LNCaP clone FGC (cell line): Measurements from ENCODE around the gene CHCT1.
"Not testable (repeated sequence)": the region's sequence is repeated elsewhere in the genome, so short reads cannot be mapped to it uniquely, and the experiment has no call there.

Source experiments
- DNase-seq: peaks from one replicate; pipeline ENCODE4 v3.0.0-alpha.2; 2011; ENCODE audit warnings: low read depth
- H3K4me3 ChIP-seq: 2 replicates; pipeline ENCODE4 v1.5.1; 2011; ENCODE audit warnings: mild to moderate bottlenecking, low read depth, low read length, control low read depth
- CTCF ChIP-seq: IDR thresholded peaks from 2 replicates; pipeline ENCODE4 v1.5.1; 2012; ENCODE audit warnings: mild to moderate bottlenecking; ENCODE audit not compliant: control insufficient read depth, insufficient read depth; ENCODE audit errors: extremely low read depth

The CHCT1 gene

GRCh38 chr17:60422162-60422665, at the start of gene CHCT1:
Gene CHCT1 (plus strand): TSS chr17:60422489. CDS start chr17:60422593, 104 bp downstream.
- H3K4me3 ChIP-seq = no peak within 1 kb of the TSS
- TF ChIP-seq CTCF = no peak
- no peak for DNase-seq

- TF ChIP-seq CTCF = no peak
- H3K4me3 ChIP-seq = no peak overlapping the region
- DNase-seq = no peak
These were observed 49.4 kb upstream of the CHCT1 start for GRCh38 chr17:60372790-60373483.

GRCh38 chr17:60378187-60378586, 44.1 kb upstream of the CHCT1 start:
- DNase-seq, H3K4me3 ChIP-seq: not testable (repeated sequence)

DNA sequence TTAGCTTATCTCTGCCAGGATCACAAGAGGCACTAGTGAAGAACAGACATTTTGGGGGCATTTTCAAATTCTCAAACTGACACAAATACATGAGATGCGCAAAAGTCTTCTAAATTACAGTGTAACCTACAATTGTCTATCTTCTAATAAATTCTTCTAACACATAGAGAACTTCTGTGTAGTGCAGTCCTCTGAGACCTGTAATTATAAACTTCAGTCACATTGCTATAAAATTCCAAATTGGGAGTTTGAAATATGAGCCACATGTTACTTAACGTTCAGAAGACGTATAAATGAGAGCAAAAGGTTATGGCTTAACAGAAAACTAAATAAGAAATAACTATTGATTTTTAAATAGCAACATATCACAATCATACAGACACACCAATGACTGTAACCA, 42.8 kb upstream of the CHCT1 start:
- DNase-seq, H3K4me3 ChIP-seq: not testable (repeated sequence)

DNA sequence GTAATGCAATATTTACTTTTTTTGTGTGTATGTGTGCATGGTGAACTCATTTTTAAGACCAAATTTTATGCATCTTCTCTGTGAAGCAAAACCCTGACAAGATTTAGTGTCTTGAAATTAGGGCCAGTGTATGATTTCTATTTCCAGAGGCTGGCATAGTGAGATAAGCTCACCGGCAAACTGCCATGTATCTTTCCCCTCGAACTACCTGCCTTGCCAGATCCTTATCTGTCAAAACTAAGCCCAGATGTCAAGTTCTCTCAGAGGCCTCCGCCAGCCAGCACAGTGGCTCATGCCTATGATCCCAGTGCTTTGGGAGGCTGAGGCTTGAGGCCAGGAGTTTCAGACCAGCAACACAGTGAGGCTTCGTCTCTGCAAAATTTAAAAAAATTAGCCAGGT, 40.3 kb upstream of the CHCT1 start:
- no peak for TF ChIP-seq CTCF
- no peak for DNase-seq
- no peak overlapping the region for H3K4me3 ChIP-seq

DNA sequence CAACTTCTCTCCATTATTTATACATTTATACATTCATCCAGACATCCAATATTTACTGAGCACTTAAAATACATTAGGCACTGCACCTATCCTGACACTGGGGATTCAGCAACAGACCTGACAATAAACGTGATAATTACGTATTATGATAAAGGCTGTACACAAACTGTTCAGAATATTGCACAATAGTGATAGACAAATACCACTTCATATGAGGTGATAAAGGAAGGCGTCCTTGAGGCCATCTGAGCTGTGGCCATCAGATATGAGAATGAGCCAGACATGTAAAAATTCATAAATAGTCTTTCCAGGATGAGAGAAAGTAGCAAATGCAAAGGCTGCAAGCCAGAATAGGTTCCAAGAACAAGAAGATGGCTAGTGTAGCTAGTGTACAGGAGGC, 38.9 kb upstream of the CHCT1 start:
- H3K4me3 ChIP-seq = no peak overlapping the region
- no peak for DNase-seq
- no peak for TF ChIP-seq CTCF

GRCh38 chr17:60384921-60385320, 37.4 kb upstream of the CHCT1 start:
- DNase-seq, H3K4me3 ChIP-seq: not testable (repeated sequence)

DNA sequence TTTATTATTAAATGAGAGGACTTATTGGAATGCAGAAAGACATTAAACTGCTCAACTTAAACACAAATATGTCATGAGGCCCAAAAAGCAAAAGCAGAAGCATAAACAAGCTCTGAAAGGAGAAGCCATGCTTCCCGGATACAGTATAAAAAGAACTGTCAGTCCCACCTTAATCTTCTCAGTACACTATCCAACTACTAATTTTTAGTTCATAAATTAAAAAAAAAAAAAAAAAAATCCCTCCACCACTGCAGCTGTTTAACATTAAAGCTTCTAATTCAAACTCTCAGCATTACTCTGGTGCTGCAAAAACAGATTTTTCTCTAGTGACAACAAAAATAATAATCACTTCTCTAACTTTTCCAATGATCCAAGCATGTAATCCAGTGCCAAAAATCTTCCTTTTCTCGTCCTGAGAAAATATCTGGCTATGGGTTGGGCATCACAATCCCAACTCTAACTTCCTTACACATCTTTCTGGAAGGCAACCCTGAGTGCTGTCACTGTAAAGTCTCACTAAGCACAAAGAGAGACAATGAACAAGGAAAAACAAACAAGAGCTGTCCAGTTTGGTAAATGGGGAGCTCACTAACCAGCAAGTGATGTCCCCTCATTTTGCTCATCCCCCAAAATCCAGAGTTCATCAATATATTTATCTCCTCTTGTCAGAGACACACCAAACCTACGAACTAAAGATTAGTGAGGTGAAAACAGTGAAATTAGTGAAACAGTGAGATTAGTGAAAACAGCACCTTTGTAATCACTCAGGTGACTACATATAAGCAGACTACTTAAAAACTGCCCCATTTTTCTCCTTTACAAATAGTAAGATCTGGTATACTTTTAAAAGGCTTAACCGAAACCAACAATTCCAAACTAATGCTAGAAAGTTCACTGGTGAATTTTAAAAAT, 35.9 kb upstream of the CHCT1 start:
- H3K4me3 ChIP-seq = no peak overlapping the region
- no peak for TF ChIP-seq CTCF
- DNase-seq = no peak
